Choroid plexus epithelial cell (primary cell): Measurements from ENCODE around the gene IER3IP1.
A peak's percentile ranks its signal among the peaks of the same experiment; 100 is the strongest.
"Not testable (repeated sequence)": the region's sequence is repeated elsewhere in the genome, so short reads cannot be mapped to it uniquely, and the experiment has no call there.

ENCODE experiments used
- DNase-seq: peaks from one replicate; pipeline ENCODE4 v3.0.0-alpha.2; 2010; ENCODE audit warnings: low read depth
- H3K4me3 ChIP-seq: 2 replicates; pipeline ENCODE4 v1.5.1; 2011; ENCODE audit warnings: low read depth, mild to moderate bottlenecking, control low read depth, low read length, moderate library complexity
- CTCF ChIP-seq: conservative IDR thresholded peaks from 2 replicates; pipeline ENCODE4 v1.5.1; 2011; ENCODE audit warnings: low read depth, mild to moderate bottlenecking, control low read depth, inconsistent platforms, low read length, moderate library complexity

Gene IER3IP1, protein sequence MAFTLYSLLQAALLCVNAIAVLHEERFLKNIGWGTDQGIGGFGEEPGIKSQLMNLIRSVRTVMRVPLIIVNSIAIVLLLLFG

GRCh38 chr18:47175898-47176575 lies at the start of gene IER3IP1:
TSS of gene IER3IP1 (minus strand) at chr18:47176364. CDS start at chr18:47176277, 87 bp downstream.
- peak within 1 kb of the TSS; percentile 94 for H3K4me3 ChIP-seq
- TF ChIP-seq CTCF: no peak
- peak; percentile 96 for DNase-seq

DNA sequence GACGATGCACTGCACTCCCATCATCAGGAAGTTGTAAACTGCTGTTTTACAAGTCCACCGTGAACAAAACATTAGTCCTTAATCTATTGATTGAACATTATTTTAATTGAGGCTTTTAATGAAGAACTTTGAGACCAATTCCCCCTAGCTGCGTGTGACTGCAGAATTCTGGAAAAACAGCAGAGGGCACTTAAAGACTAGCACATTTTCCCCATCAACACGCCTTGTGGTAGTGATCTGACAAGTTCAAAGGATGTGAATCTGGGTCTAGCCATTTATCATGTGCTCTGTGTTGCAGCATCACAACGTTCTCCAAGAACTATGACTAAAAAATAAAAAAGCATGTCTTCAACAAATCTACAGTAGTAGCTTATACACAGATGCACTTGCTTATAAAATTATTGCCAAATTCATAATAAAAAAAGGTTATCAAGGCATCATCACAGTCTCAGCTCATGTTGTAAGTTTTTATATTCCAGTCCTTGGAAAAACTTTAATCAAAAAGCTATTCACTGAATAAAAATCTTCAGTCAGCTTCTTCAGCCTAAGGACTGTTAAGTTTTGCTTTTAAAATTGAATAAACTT lies 39.5 kb upstream of the IER3IP1 start:
- no peak overlapping the region for H3K4me3 ChIP-seq
- TF ChIP-seq CTCF: peak; percentile 80
- peak; percentile 88 for DNase-seq

DNA sequence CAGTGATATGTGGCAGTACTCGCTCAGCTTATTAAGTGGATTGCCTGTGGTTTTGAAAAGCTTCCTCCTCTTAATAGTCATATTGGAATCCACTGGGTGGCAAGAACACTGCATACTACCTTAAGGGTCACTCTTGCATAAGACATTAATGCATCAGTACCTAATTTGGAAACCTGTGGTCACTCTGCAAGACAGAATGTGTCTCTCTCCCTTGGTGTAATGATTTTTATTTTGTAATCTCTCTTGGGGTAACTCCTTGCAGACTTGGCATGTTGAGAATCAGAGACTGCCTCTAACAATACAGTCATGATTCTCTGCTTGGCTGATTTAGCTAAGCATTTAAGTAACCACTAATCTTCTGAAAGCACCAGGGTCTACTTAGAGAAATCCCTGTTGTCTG lies 33.0 kb upstream of the IER3IP1 start:
- no peak overlapping the region for H3K4me3 ChIP-seq
- no peak for DNase-seq
- TF ChIP-seq CTCF: no peak

GRCh38 chr18:47206945-47207637 lies 30.9 kb upstream of the IER3IP1 start:
- DNase-seq: no peak
- no peak for TF ChIP-seq CTCF
- no peak overlapping the region for H3K4me3 ChIP-seq

- peak; percentile 60 for DNase-seq
- no peak overlapping the region for H3K4me3 ChIP-seq
- TF ChIP-seq CTCF: peak; percentile 96
Observed at GRCh38 chr18:47204908-47205522, 28.9 kb upstream of the IER3IP1 start.

- DNase-seq: no peak
- no peak overlapping the region for H3K4me3 ChIP-seq
- no peak for TF ChIP-seq CTCF
Observed at GRCh38 chr18:47203626-47204464, 27.7 kb upstream of the IER3IP1 start.

DNA sequence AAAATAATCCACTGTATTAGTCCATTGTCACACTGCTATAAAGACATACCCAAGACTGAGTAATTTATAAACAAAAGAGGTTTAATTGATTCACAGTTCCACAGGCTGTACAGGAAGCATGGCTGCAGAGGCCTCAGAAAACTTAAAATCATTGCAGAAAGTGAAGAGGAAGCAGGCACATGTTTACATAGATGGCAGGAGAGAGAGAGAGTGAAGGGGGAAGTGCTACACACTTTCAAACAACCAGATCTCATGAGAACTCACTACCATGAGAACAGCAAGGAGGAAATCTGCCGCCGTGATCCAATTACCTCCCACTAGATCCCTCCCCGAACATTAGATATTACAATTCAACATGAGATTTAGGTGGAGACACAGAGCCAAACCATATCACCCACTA lies 19.8 kb upstream of the IER3IP1 start:
- H3K4me3 ChIP-seq, DNase-seq: not testable (repeated sequence)
